HG02763 (cell line): ENCODE results near the gene CTPS2.
"Not testable (repeated sequence)": the region's sequence is repeated elsewhere in the genome, so short reads cannot be mapped to it uniquely, and the experiment has no call there.

Experiments used
- ATAC-seq: cut with Tn5 transposase; IDR thresholded peaks from one replicate; pipeline ENCODE4 v1.9.1; 2021; ENCODE audit warnings: mild to moderate bottlenecking, moderate library complexity; ENCODE audit not compliant: unreplicated experiment

CTPS2 gene

GRCh38 chrX:16715638-16716037 lies 3.2 kb upstream of the CTPS2 start:
- ATAC-seq: not testable (repeated sequence)

GRCh38 chrX:16714504-16714903 lies 2.0 kb upstream of the CTPS2 start:
- no peak for ATAC-seq

GRCh38 chrX:16711893-16712547 lies 449 bp downstream of the CTPS2 start:
- ATAC-seq: peak; percentile 26

GRCh38 chrX:16711219-16711811 lies 1.2 kb downstream of the CTPS2 start:
- ATAC-seq: no peak

GRCh38 chrX:16708016-16708415 lies 4.5 kb downstream of the CTPS2 start:
- no peak for ATAC-seq

- peak; percentile 10 for ATAC-seq
Measured at GRCh38 chrX:16705370-16705769, 7.1 kb downstream of the CTPS2 start.

GRCh38 chrX:16702700-16703599 lies 9.5 kb downstream of the CTPS2 start:
- ATAC-seq: no peak

- no peak for ATAC-seq
Measured at GRCh38 chrX:16700734-16701133, 11.7 kb downstream of the CTPS2 start.

GRCh38 chrX:16699389-16699788 lies 13.1 kb downstream of the CTPS2 start:
- no peak for ATAC-seq

- ATAC-seq: no peak
Measured at GRCh38 chrX:16696956-16697355, 15.5 kb downstream of the CTPS2 start.

GRCh38 chrX:16695079-16695676 lies 17.3 kb downstream of the CTPS2 start:
- no peak for ATAC-seq

- ATAC-seq: no peak
Measured at GRCh38 chrX:16687514-16687913, 25.0 kb downstream of the CTPS2 start.

- no peak for ATAC-seq
Measured at GRCh38 chrX:16683007-16683664, 29.3 kb downstream of the CTPS2 start.

GRCh38 chrX:16678689-16679088 lies 33.8 kb downstream of the CTPS2 start:
- ATAC-seq: no peak

- no peak for ATAC-seq
Measured at GRCh38 chrX:16671005-16671404, 41.5 kb downstream of the CTPS2 start.

GRCh38 chrX:16666541-16666940 lies 45.9 kb downstream of the CTPS2 start:
- ATAC-seq: no peak

- no peak for ATAC-seq
Measured at GRCh38 chrX:16665089-16665488, 47.4 kb downstream of the CTPS2 start.

- ATAC-seq: no peak
Measured at GRCh38 chrX:16664626-16665025, 47.8 kb downstream of the CTPS2 start.

GRCh38 chrX:16664074-16664473 lies 48.4 kb downstream of the CTPS2 start:
- ATAC-seq: no peak

GRCh38 chrX:16662402-16662801 lies 50.1 kb downstream of the CTPS2 start:
- ATAC-seq: no peak

- no peak for ATAC-seq
Measured at GRCh38 chrX:16661495-16661894, 51.0 kb downstream of the CTPS2 start.
